HEK293T (cell line): ENCODE measurements around the gene SH2D4B.

ENCODE experiments used
- ARNT ChIP-seq: fragments of 450-650 bp; IDR thresholded peaks from 2 replicates; pipeline ENCODE4 v1.6.1; 2017; ENCODE audit warnings: mild to moderate bottlenecking
- CTBP1 ChIP-seq: fragments of 450-650 bp; IDR thresholded peaks from 2 replicates; pipeline ENCODE4 v1.6.1; 2016; ENCODE audit warnings: borderline replicate concordance
- ELF4 ChIP-seq: fragments of 450-650 bp; IDR thresholded peaks from 2 replicates; pipeline ENCODE4 v1.6.1; 2017; ENCODE audit warnings: antibody characterized with exemption
- FOXK2 ChIP-seq: fragments of 450-650 bp; IDR thresholded peaks from 2 replicates; pipeline ENCODE4 v1.6.1; 2016; ENCODE audit warnings: mild to moderate bottlenecking
- FOXM1 ChIP-seq: fragments of 450-650 bp; IDR thresholded peaks from 2 replicates; pipeline ENCODE4 v1.6.1; 2017; ENCODE audit warnings: mild to moderate bottlenecking, borderline replicate concordance
- HDGF ChIP-seq: fragments of 450-650 bp; IDR thresholded peaks from 2 replicates; pipeline ENCODE4 v1.6.1; 2017; ENCODE audit warnings: antibody characterized with exemption, borderline replicate concordance
- L3MBTL2 ChIP-seq: fragments of 450-650 bp; conservative IDR thresholded peaks from 2 replicates; pipeline ENCODE4 v1.6.1; 2016; ENCODE audit warnings: mild to moderate bottlenecking
- LEF1 ChIP-seq: fragments of 450-650 bp; IDR thresholded peaks from 2 replicates; pipeline ENCODE4 v1.6.1; 2017; ENCODE audit warnings: mild to moderate bottlenecking, borderline replicate concordance
- NFRKB ChIP-seq: fragments of 450-650 bp; IDR thresholded peaks from 2 replicates; pipeline ENCODE4 v1.6.1; 2016; ENCODE audit warnings: mild to moderate bottlenecking, moderate library complexity
- SP1 ChIP-seq: fragments of 450-650 bp; IDR thresholded peaks from 2 replicates; pipeline ENCODE4 v1.6.1; 2017
- SUZ12 ChIP-seq: fragments of 450-650 bp; IDR thresholded peaks from 2 replicates; pipeline ENCODE4 v1.6.1; 2016; ENCODE audit warnings: mild to moderate bottlenecking
- ZNF384 ChIP-seq: fragments of 450-650 bp; IDR thresholded peaks from 2 replicates; pipeline ENCODE4 v1.6.1; 2016

GRCh38 chr10:80504158-80504811, 33.4 kb upstream of the SH2D4B start:
- TF ChIP-seq CTBP1 (no peak), L3MBTL2 (no peak), ARNT (no peak), LEF1 (no peak), NFRKB (no peak), SP1 (no peak), ZNF384 (no peak), ELF4 (no peak), FOXM1 (no peak), FOXK2 (no peak), SUZ12 (no peak), HDGF (no peak)
